Eye (tissue), 1 donor: ENCODE data around the gene OR5B2.
"Not testable (repeated sequence)": the region's sequence is repeated elsewhere in the genome, so short reads cannot be mapped to it uniquely, and the experiment has no call there.

Experiments
- DNase-seq: peaks from one replicate; pipeline ENCODE4 v3.0.0-alpha.2; 2015

OR5B2 gene

GRCh38 chr11:58428021-58428420 is at the start of gene OR5B2:
Gene OR5B2 (minus strand): TSS chr11:58428121. CDS start chr11:58423261, 4,860 bp downstream.
- no peak for DNase-seq

GRCh38 chr11:58471892-58472291 is 44.0 kb upstream of the OR5B2 start:
- no peak for DNase-seq

GRCh38 chr11:58466293-58466692 is 38.4 kb upstream of the OR5B2 start:
- DNase-seq = no peak

GRCh38 chr11:58465690-58466089 is 37.8 kb upstream of the OR5B2 start:
- no peak for DNase-seq

GRCh38 chr11:58451585-58451984 is 23.7 kb upstream of the OR5B2 start:
- no peak for DNase-seq

- DNase-seq = no peak
These were observed 18.4 kb upstream of the OR5B2 start for GRCh38 chr11:58446294-58446693.

GRCh38 chr11:58444300-58444699 is 16.4 kb upstream of the OR5B2 start:
- DNase-seq = no peak

- DNase-seq = no peak
These were observed 14.2 kb upstream of the OR5B2 start, which contains the start of gene OR5B12 for GRCh38 chr11:58442136-58442535. Gene OR5B12 (minus strand): TSS chr11:58442236. CDS start chr11:58440151, 2,085 bp downstream.

- no peak for DNase-seq
These were observed 10.6 kb upstream of the OR5B2 start for GRCh38 chr11:58438486-58438885.

- no peak for DNase-seq
These were observed 6.3 kb upstream of the OR5B2 start for GRCh38 chr11:58434217-58434616.

- no peak for DNase-seq
These were observed 5.8 kb upstream of the OR5B2 start for GRCh38 chr11:58433638-58434203.

- no peak for DNase-seq
These were observed 1.4 kb upstream of the OR5B2 start for GRCh38 chr11:58429273-58429672.

GRCh38 chr11:58406774-58407173 is 21.1 kb downstream of the OR5B2 start, which contains the start of gene OR5B3:
Gene OR5B3 (minus strand): TSS chr11:58406874. CDS start chr11:58403409, 3,465 bp downstream.
- DNase-seq = no peak

GRCh38 chr11:58399622-58400021 is 28.3 kb downstream of the OR5B2 start:
- not testable (repeated sequence) for DNase-seq

GRCh38 chr11:58395581-58395980 is 32.3 kb downstream of the OR5B2 start:
- DNase-seq = no peak

- peak; percentile 7 for DNase-seq
These were observed 33.7 kb downstream of the OR5B2 start for GRCh38 chr11:58394195-58394594.

GRCh38 chr11:58392746-58393145 is 35.2 kb downstream of the OR5B2 start:
- DNase-seq = no peak

- no peak for DNase-seq
These were observed 36.0 kb downstream of the OR5B2 start for GRCh38 chr11:58391879-58392278.

GRCh38 chr11:58390551-58391063 is 37.3 kb downstream of the OR5B2 start:
- DNase-seq = no peak
